ENCODE results near the gene KRT83. TPM values are rescaled to one million over a fixed set of nuclear protein-coding genes. Genes with fewer than 3 reads are reported as not detected.

Gene KRT83
- total and polyA plus RNA-seq, 10 of the 15 experiments (the other 5 are each of a cell fraction or from before 2014, with no cell fraction given): not detected

DNA sequence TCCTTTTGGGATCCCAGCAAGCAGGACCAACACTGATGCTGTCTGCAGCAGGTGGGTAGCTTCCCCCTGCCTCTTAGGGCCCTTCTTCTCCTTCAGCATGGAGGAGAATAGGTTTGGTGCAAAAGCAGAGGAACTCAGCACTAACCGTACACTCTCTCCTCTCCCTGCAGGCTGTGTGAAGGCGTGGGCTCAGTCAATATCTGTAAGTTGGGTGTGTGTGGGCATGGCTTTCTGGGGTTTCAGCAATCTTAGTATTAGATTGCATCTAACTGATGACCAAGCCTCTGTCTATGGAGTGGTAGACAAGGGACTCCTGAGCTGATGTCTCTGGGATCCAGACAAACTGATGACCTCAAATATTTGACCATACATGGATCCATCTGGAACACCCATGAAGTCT is 31.8 kb upstream of the KRT83 start:
- Histone ChIP-seq H3K79me2 (ENCODE audit: control insufficient read depth, insufficient read depth, low read length) (no peaks in the 10 kb centered on the region), H4K20me1 (ENCODE audit: control insufficient read depth, insufficient read depth) (no peaks in the 10 kb centered on the region), H3K4me1 (ENCODE audit: control insufficient read depth, insufficient read depth, low read length) (0 out of 2 replicates have a peak, but pooled peaks cover under 1% of the 10 kb centered on the region), H3K4me2 (ENCODE audit: control insufficient read depth, insufficient read depth) (no peak overlapping the region), H3K36me3 (ENCODE audit: control insufficient read depth in 2 of 2, insufficient read depth in 2 of 2, low read length in 1 of 2) (no peaks in the 10 kb centered on the region), H3K9me3 (replicated peaks; ENCODE audit: control insufficient read depth, insufficient read depth, low read length) (no peaks in the 10 kb centered on the region), H3K9ac (ENCODE audit: control insufficient read depth, insufficient read depth, low read length) (no peak overlapping the region), H3K27me3 (replicated peaks in 1 of 2; ENCODE audit: control insufficient read depth in 2 of 2, insufficient read depth in 2 of 2, low read length in 1 of 2) (peaks cover 0 to 3% of the 10 kb centered on the region in 2 experiments; a peak in 1 of 4 replicates), H3K27ac (ENCODE audit: control insufficient read depth, insufficient read depth) (no peak overlapping the region), H2AFZ (ENCODE audit: control insufficient read depth, low read depth, low read length) (no peak overlapping the region), H3K4me3 (no peak overlapping the region)
- in situ Hi-C loops (cut with MboI): no loop called here
- POLR2A ChIA-PET: no interaction called here
- no peak for TF ChIP-seq CREB1 (IDR thresholded peaks at IDR 0.05; ENCODE audit: low read depth)
- TF ChIP-seq MEF2B (IDR thresholded peaks at IDR 0.05; ENCODE audit: partially characterized antibody, poor library complexity, severe bottlenecking): no peak
- TF ChIP-seq, protein P1, sequence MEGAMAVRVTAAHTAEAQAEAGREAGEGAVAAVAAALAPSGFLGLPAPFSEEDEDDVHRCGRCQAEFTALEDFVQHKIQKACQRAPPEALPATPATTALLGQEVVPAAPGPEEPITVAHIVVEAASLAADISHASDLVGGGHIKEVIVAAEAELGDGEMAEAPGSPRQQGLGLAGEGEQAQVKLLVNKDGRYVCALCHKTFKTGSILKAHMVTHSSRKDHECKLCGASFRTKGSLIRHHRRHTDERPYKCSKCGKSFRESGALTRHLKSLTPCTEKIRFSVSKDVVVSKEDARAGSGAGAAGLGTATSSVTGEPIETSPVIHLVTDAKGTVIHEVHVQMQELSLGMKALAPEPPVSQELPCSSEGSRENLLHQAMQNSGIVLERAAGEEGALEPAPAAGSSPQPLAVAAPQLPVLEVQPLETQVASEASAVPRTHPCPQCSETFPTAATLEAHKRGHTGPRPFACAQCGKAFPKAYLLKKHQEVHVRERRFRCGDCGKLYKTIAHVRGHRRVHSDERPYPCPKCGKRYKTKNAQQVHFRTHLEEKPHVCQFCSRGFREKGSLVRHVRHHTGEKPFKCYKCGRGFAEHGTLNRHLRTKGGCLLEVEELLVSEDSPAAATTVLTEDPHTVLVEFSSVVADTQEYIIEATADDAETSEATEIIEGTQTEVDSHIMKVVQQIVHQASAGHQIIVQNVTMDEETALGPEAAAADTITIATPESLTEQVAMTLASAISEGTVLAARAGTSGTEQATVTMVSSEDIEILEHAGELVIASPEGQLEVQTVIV (IDR thresholded peaks at IDR 0.05; ENCODE audit: borderline replicate concordance, partially characterized antibody): no peak
- intact Hi-C loops (cut with micrococcal nuclease; ENCODE audit: unreplicated experiment): no loop called here
- DNase-seq (ENCODE audit: low read depth, low spot score): no peak
- RAD21 ChIA-PET (ENCODE audit: unreplicated experiment): no interaction called here
- no TSS peak for BruUV-seq (replicated peaks)
- SMC1A ChIA-PET (ENCODE audit: uncharacterized antibody, unreplicated experiment): interaction anchor here (0.7 kb wide), 1 partner anchor 16 kb away, joined by 4 read pairs; no protein-coding TSS in a partner anchor
- 28% methylated on average over 2 of the region's 2 CpGs for WGBS (ENCODE audit: insufficient coverage, insufficient replicate concordance, low lambda C conversion rate, missing lambda C conversion rate)
- FAIRE-seq: no peak
- CTCF ChIA-PET: interaction anchor here (1.2 to 1.8 kb wide), 3 partner anchors 9 to 196 kb away, joined by 3 to 8 read pairs (median 8); no protein-coding TSS in a partner anchor
- no peak for ATAC-seq

Measured in GM12878 (cell line).